GM21515 (cell line): ENCODE data around the gene MRPL27.

Source experiments
- ATAC-seq: cut with Tn5 transposase; IDR thresholded peaks from one replicate; pipeline ENCODE4 v1.9.1; 2021; ENCODE audit not compliant: unreplicated experiment

The MRPL27 gene

GRCh38 chr17:50386510-50386909 is 13.5 kb upstream of the MRPL27 start:
- ATAC-seq, result no peak

GRCh38 chr17:50382931-50383330 is 9.9 kb upstream of the MRPL27 start:
- no peak for ATAC-seq

- no peak for ATAC-seq
Measured at GRCh38 chr17:50381920-50382319, 8.9 kb upstream of the MRPL27 start.

GRCh38 chr17:50381260-50381815 is 8.4 kb upstream of the MRPL27 start:
- ATAC-seq, result no peak

GRCh38 chr17:50380369-50381259 is 7.6 kb upstream of the MRPL27 start:
- no peak for ATAC-seq

- ATAC-seq, result no peak
Measured at GRCh38 chr17:50379351-50380132, 6.6 kb upstream of the MRPL27 start.

GRCh38 chr17:50375858-50376538 is 3.0 kb upstream of the MRPL27 start:
- ATAC-seq, result no peak

- ATAC-seq, result no peak
Measured at GRCh38 chr17:50373705-50374104, 721 bp upstream of the MRPL27 start.

GRCh38 chr17:50372222-50372757 is 694 bp downstream of the MRPL27 start:
- ATAC-seq, result no peak

GRCh38 chr17:50371526-50371925 is 1.5 kb downstream of the MRPL27 start:
- ATAC-seq, result no peak

- no peak for ATAC-seq
Measured at GRCh38 chr17:50370052-50370451, 2.9 kb downstream of the MRPL27 start.

GRCh38 chr17:50367401-50367800 is 5.6 kb downstream of the MRPL27 start:
- ATAC-seq, result no peak

GRCh38 chr17:50365649-50366393 is 7.2 kb downstream of the MRPL27 start:
- no peak for ATAC-seq

GRCh38 chr17:50365165-50365564 is 7.8 kb downstream of the MRPL27 start:
- no peak for ATAC-seq

- no peak for ATAC-seq
Measured at GRCh38 chr17:50364715-50365114, 8.3 kb downstream of the MRPL27 start.

- no peak for ATAC-seq
Measured at GRCh38 chr17:50364061-50364458, 8.9 kb downstream of the MRPL27 start.

- ATAC-seq, result no peak
Measured at GRCh38 chr17:50363217-50364060, 9.5 kb downstream of the MRPL27 start.

- no peak for ATAC-seq
Measured at GRCh38 chr17:50362661-50363060, 10.3 kb downstream of the MRPL27 start.
